Eye (tissue), 1 donor: ENCODE data around the gene KCNJ16.

Experiments used
- DNase-seq: peaks from one replicate; pipeline ENCODE4 v3.0.0-alpha.2; 2015

KCNJ16 gene

DNA sequence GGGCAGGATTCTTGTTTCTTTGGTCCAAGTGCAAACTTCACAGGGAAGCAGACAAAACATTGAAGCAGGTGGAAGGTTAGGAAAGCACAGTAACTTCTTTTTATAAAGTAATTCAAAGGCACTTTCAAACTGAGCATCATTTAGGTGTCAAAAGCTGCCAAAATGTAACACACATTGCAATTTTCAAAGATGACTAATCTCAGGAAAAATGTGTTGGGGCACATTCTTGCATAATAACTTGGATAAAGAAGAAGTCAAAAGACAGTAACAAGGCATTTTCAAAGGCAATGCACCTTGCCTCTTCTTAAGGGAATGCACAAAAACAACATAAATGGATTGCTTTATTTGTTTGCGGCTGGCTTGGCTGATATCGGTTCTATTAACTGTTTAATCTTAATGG is 97.9 kb downstream of the KCNJ16 start:
- no peak for DNase-seq

- DNase-seq: peak; percentile 57
Measured at GRCh38 chr17:70173681-70174080, 98.7 kb downstream of the KCNJ16 start.

GRCh38 chr17:70181376-70181775 is 106.4 kb downstream of the KCNJ16 start:
- DNase-seq: no peak

- no peak for DNase-seq
Measured at GRCh38 chr17:70181866-70182265, 106.8 kb downstream of the KCNJ16 start.

- DNase-seq: no peak
Measured at GRCh38 chr17:70183508-70183907, 108.5 kb downstream of the KCNJ16 start.

DNA sequence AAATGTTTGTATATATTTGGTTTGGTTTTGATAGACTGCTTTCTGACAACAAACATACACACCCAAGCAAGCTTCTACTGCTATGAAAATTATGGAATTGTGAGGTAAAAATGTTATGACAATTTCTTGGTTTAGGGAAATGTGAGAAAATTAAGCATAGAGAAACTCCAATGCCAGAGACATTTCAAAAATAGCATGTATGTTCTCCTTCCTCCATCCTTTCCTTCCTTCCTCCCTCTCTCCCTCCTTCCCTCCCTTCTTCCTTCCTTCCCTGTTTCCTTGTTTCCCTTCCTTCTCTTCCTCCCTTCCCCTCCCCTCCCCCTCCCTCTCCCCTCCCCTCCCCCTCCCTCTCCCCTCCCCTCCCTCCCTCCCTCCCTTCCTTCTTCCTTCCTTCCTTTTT is 109.2 kb downstream of the KCNJ16 start:
- no peak for DNase-seq

GRCh38 chr17:70184770-70185169 is 109.7 kb downstream of the KCNJ16 start:
- no peak for DNase-seq
